ENCODE data around the gene YIPF2. TPM values are rescaled to one million over a fixed set of nuclear protein-coding genes. Genes with fewer than 3 reads are reported as not detected.
"Not testable (repeated sequence)": the region's sequence is repeated elsewhere in the genome, so short reads cannot be mapped to it uniquely, and the experiment has no call there.

The YIPF2 gene
- total RNA-seq, 2 donors from 2014 or later, result 19.5 to 19.8 TPM

DNA sequence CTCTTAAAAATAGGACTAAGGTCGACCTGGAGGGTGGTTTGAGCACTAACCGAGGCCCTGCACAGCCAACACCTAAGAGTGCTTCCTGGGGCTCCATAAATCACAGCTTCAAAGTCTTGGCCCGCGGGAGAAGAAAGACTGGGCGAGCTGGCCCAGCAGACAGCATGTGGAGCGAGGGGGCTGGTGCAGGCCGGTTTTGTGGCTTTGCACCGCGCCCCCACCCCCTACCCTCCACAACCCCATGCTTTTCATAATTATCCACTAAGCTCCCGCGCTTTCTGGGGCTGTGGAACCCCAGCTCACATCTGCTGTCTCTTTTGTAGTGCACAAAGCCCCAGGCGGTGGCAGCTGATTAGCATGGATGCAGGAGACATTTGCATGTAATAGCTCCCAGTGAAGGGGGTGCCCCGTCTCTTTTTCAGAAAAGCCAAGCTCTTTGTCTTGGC is 40.0 kb downstream of the YIPF2 start:
- no peak overlapping the region for H3K4me3 Mint-ChIP-seq
- no peak for DNase-seq
- H3K27ac Mint-ChIP-seq, result peak overlapping the region; percentile 77

DNA sequence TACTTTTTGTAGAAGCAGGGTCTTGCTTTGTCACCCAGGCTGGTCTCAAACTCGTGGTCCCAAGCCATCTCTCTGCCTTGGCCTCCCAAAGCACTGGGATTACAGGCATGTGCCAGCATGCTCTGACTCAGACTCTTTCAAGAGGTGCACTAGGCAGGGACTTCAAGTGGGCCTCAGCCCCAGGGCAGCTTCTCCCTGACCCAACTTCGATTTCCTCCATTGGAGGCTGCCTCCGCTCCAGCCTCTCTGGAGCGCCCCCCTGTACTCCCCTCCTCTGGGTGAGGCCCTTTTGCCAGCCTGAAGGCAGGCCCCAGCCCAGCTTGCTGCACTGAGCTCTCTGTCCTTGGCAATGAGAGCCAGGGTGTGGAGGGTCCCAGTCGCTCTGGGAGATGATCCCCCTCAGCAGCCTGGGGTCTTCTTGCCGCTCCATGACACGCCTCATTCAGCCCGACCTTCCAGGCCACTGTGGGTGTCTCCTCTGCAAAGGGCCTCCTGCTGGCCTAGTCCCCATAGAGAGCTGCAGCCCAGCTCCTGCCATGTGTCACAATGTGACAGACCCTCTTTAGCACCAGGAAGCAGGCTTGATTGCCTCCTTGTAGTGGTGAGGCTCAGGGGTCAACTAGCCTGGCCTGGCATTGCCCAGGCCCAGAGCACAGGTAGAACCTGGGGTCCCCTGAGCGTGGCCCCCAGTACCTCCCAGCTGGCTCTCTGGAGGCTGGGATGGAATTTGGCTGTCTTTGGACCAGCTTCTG is 40.6 kb downstream of the YIPF2 start:
- ATAC-seq (no peak), DNase-seq (no peak)
- no peak overlapping the region for H3K4me3 Mint-ChIP-seq
- H3K9me3 ChIP-seq (ENCODE audit: control insufficient read depth, low read length, poor library complexity, severe bottlenecking), result no peaks in the 10 kb centered on the region
- peaks cover 7% of the 10 kb centered on the region for H3K4me1 Mint-ChIP-seq
- H3K27ac Mint-ChIP-seq, result peak overlapping the region; percentile 77
- no peaks in the 10 kb centered on the region for H3K27me3 Mint-ChIP-seq
- no peaks in the 10 kb centered on the region for H3K36me3 Mint-ChIP-seq (ENCODE audit: low read depth)

More for the DNA sequence above, 40.0 kb downstream of the YIPF2 start:
- H3K27me3 Mint-ChIP-seq, result no peaks in the 10 kb centered on the region
- H3K4me1 Mint-ChIP-seq, result peaks cover 7% of the 10 kb centered on the region
- no peak for ATAC-seq
- H3K36me3 Mint-ChIP-seq (ENCODE audit: low read depth), result no peaks in the 10 kb centered on the region
- no peaks in the 10 kb centered on the region for H3K9me3 ChIP-seq (ENCODE audit: control insufficient read depth, low read length, poor library complexity, severe bottlenecking)

DNA sequence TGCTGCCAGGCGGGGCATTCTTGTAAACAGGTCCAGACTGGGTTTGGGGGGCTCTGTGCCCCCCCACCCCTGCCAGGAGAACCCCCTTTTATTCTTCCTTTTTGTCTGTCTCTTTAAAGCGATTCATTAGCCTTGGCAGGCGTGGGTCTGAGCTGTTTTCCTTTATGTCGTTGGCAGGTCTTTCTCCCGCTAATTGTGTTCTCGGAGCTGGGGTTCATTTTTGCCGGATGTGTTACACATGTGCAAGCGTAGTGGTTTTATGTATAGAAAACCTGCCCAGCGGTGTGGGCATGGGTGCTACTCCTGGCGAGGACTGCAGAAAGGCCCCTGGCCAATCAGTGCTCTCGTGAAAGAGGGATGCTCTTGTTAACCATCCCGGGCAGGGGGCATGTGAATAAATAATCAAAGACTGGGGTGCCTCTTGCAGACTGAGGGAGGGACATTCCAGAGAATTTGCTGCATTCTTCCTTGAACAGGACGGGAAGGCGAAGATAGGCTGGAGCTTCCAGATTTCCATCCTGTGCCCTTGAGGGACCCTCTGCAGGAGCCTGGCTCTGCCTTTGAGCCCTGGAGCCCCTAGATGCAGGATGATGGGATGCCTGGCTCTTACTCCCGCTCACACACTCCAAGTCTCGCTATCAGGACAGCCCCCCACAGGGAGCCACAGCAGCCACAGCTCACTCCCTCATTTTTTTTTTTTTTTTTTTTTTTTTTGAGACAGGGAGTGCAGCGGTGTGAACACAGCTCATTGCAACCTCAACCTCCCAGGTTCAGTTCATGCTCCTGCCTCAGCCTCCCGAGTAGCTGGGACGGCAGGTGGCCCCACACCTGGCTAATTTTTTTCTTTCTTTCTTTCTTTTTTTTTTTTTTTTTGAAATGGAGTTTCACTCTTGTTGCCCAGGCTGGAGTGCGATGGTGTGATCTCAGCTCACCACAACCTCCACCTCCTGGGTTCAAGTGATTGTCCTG is 43.0 kb downstream of the YIPF2 start:
- Mint-ChIP-seq H3K36me3 (ENCODE audit: low read depth) (no peaks in the 10 kb centered on the region), H3K4me1 (peaks cover 9% of the 10 kb centered on the region), H3K4me3 (no peak overlapping the region), H3K27me3 (no peaks in the 10 kb centered on the region), H3K27ac (no peak overlapping the region)
- H3K9me3 ChIP-seq (ENCODE audit: control insufficient read depth, low read length, poor library complexity, severe bottlenecking), result no peaks in the 10 kb centered on the region
- ATAC-seq (no peak), DNase-seq (no peak)

DNA sequence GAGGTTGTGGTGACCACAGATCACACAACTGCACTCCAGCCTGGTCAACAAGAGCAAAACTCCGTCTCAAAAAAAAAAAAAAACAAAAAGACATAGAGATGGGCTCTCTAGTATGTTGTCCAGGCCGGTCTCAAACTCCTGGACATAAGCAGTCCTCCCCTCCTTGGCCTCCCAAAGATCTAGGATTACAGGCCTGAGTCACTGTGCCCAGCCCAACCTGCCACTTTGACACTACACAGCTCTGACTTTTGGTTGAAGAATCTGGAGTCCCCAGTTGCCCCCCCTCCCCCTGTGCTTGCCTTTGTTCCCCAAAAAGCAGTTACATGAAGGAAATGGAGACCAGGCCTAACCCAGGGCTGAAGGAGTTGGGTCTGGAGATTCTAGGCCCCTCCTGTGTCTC is 44.2 kb downstream of the YIPF2 start:
- DNase-seq, result no peak
- Mint-ChIP-seq H3K27ac (no peak overlapping the region), H3K27me3 (no peaks in the 10 kb centered on the region), H3K4me1 (peaks cover 12% of the 10 kb centered on the region), H3K36me3 (ENCODE audit: low read depth) (no peaks in the 10 kb centered on the region), H3K4me3 (no peak overlapping the region)
- no peak for ATAC-seq
- no peaks in the 10 kb centered on the region for H3K9me3 ChIP-seq (ENCODE audit: control insufficient read depth, low read length, poor library complexity, severe bottlenecking)

DNA sequence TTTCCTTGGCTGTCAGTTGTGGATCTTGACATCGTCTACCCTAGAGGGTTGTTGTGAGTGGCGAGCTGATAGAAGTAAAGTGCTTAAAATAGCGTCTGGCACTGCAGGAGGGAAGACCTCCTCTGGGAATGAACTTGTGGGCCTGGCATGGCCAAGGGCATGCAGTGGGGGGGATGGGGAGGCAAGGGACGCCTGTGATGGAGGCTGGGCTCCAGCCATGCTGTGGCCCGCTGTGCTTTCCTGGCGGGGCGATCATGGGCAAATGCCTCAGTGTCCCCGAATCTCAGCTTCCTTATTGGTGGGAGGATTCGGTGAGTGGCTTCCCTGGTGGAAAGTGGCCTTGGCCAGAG is 46.4 kb downstream of the YIPF2 start:
- ATAC-seq (no peak), DNase-seq (no peak)
- Mint-ChIP-seq H3K4me1 (peaks cover 11% of the 10 kb centered on the region), H3K36me3 (ENCODE audit: low read depth) (no peaks in the 10 kb centered on the region), H3K27me3 (no peaks in the 10 kb centered on the region), H3K27ac (no peak overlapping the region), H3K4me3 (no peak overlapping the region)
- no peaks in the 10 kb centered on the region for H3K9me3 ChIP-seq (ENCODE audit: control insufficient read depth, low read length, poor library complexity, severe bottlenecking)

DNA sequence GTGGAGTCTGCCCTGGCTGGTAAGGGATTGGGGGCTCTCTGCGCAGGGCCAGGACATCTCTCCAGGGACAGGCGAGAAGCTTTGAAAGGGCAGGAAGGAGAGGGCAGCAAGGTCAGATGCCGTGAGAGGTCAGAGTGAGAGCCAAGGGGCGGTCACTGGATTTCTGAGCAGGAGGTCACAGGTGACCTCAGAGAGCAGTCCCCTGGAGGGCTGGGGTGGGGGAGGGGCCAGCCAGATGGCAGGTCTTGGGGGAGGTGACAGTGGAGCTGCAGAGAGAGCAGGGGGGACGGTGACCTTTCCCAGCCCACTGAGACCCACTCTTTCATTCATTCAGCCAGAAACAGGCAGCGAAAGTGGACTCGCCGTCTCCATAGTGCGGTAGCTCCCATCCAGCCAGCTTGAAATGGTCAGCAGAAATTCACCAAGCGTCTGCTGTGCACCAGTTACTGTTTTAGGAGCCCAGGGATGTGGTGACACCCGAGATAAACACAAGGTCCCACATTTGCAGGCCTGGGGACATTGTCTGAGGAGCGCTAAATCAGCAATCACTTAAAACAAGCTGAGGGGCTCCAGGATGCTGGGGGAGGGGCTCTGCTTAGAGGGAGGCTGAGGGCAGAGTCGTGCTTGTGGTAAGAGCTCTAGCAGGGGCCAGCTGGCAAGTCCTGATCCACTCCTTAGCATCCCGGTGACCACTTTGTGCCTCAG is 46.9 kb downstream of the YIPF2 start:
- Mint-ChIP-seq H3K4me3 (no peak overlapping the region), H3K4me1 (peaks cover 15% of the 10 kb centered on the region), H3K27me3 (no peaks in the 10 kb centered on the region), H3K27ac (no peak overlapping the region), H3K36me3 (ENCODE audit: low read depth) (no peaks in the 10 kb centered on the region)
- ATAC-seq (no peak), DNase-seq (no peak)
- H3K9me3 ChIP-seq (ENCODE audit: control insufficient read depth, low read length, poor library complexity, severe bottlenecking), result no peaks in the 10 kb centered on the region

DNA sequence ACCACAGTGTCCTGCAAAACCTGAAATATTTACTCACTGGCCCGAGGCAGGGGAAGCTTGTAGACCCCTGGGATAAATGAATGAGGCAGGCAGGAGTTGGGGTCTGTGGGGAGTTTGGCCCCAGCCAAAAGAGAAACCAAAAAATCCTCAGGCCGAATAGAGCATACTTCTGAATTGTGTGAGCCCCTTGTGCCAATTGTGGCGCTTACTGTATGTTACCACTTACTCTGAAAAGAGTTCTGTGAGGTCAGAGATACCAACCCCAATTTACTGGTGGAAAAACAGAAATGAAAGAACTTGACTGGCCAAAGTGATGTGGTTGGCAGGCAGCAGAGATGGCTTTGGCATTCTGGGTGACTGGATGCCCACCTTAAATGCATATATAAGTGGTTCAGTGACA is 50.2 kb downstream of the YIPF2 start:
- no peak for DNase-seq
- Mint-ChIP-seq H3K27ac (peak overlapping the region; percentile 61), H3K4me3 (peak overlapping the region; percentile 62), H3K4me1 (peaks cover 18% of the 10 kb centered on the region), H3K36me3 (ENCODE audit: low read depth) (no peaks in the 10 kb centered on the region), H3K27me3 (no peaks in the 10 kb centered on the region)
- no peak for ATAC-seq
- H3K9me3 ChIP-seq (ENCODE audit: control insufficient read depth, low read length, poor library complexity, severe bottlenecking), result no peaks in the 10 kb centered on the region

DNA sequence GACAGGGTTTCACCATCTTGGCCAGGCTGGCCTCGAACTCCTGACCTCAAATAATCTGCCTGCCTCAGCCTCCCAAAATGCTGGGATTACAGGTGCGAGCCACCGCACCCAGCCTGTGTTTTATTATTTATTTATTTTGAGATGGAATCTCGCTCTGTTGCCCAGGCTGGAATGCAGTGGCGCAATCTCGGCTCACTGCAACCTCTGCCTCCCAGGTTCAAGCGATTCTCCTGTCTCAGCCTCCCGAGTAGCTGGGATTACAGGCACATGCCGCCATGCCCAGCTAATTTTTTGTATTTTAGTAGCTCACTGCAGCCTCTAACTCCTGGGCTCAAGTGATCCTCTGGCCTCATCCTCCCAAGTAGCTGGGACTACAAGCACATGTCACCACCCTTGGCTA is 50.8 kb downstream of the YIPF2 start:
- not testable (repeated sequence) for ATAC-seq; H3K36me3 Mint-ChIP-seq (ENCODE audit: low read depth); H3K9me3 ChIP-seq (ENCODE audit: control insufficient read depth, low read length, poor library complexity, severe bottlenecking); H3K27me3 Mint-ChIP-seq; DNase-seq; H3K4me3 Mint-ChIP-seq
- Mint-ChIP-seq H3K27ac (peak overlapping the region; percentile 61), H3K4me1 (peaks cover 22% of the 10 kb centered on the region)

DNA sequence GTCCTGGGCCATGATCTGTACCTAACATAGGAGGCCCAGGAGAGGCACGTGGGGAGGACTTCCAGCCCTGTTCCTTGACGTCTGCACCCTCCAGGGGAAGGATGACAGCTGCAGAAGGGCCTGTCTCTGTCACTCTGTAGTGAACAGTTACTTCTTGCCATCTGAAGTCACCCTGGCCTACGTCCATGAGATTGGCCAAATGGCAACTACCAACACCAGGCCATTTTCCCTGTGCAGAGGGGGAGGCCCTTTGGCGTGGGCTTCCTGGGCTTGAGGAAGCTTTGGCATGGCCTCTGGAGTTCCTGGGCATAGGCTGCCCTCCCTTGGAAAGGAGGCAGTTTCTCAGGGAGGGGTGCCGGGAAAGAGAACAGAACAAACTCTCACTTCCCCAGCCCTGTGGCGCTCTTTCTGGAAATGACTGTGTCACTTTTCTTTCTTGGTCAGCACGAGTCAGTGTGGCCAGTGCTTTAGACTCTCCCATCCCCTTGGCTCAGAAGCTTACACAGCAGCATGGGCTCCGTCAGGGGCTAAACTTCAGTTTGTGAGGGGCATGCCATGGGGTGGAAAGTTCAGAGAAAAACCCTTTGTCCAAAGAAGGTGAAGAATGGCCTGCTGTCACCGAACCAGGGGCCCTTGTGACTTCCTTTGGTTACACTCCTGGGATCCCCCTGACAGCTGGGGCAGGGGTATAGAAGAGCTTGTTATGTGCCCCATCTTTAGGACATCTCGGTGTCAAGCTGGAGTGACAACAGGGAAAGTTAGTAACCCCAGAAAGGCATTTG is 51.8 kb downstream of the YIPF2 start:
- ATAC-seq (no peak), DNase-seq (no peak)
- Mint-ChIP-seq H3K4me1 (peaks cover 25% of the 10 kb centered on the region), H3K4me3 (no peak overlapping the region), H3K36me3 (ENCODE audit: low read depth) (no peaks in the 10 kb centered on the region), H3K27me3 (no peaks in the 10 kb centered on the region), H3K27ac (no peak overlapping the region)
- H3K9me3 ChIP-seq (ENCODE audit: control insufficient read depth, low read length, poor library complexity, severe bottlenecking), result no peaks in the 10 kb centered on the region

DNA sequence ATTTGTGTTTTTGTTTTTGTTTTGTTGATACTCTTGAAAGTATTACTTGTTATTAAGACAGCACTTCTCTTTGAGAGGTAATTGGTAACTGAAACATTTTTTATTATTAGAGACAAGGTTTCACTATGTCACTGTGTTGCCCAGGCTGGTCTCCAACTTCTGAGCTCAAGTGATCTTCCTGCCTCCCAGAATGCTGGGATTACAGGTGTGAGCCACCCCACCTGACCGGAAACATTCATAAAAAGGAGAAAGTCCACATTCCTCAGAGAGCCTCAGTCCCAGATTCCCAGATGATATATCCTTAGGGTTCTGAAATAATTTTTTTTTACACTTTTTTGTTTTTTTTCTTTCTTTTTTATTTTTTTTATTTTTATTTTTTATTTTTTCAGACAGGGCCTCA is 54.4 kb downstream of the YIPF2 start:
- H3K27me3 Mint-ChIP-seq, result no peaks in the 10 kb centered on the region
- H3K9me3 ChIP-seq (ENCODE audit: control insufficient read depth, low read length, poor library complexity, severe bottlenecking), result no peaks in the 10 kb centered on the region
- ATAC-seq, result no peak
- no peak overlapping the region for H3K4me3 Mint-ChIP-seq
- peaks cover 24% of the 10 kb centered on the region for H3K4me1 Mint-ChIP-seq
- no peak overlapping the region for H3K27ac Mint-ChIP-seq
- H3K36me3 Mint-ChIP-seq (ENCODE audit: low read depth), result no peaks in the 10 kb centered on the region
- DNase-seq, result no peak

DNA sequence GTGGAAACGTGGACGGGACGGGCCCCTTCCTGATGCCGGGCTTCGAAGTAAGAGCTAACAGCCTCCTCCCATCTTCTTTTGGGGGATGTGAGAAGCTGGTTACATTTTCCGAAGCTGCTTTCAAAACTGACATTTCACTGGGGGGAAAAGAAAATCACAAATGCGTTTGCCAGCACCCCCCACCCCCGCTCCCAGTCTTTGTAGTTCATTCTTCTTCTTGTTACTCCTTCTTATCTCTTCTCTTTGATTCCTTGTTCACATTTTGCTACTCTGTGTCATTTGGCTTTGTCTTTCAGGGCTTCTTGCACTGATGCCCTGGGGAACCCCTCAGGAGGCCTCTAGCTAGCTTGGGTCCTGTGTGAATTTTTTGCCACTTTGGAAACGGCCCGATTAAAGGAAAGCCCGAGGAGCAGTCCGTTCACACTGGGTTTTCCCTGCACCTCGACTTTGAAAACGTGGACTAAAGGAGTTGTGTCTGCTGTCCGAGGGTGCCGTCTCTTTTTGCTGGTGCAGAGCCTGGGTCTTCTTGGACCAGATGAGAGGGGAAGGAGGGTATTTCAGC is 55.8 kb downstream of the YIPF2 start:
- no peak for ATAC-seq

More for the DNA sequence above, 55.8 kb downstream of the YIPF2 start:
- Mint-ChIP-seq H3K36me3 (ENCODE audit: low read depth) (no peaks in the 10 kb centered on the region), H3K27me3 (no peaks in the 10 kb centered on the region), H3K4me1 (peaks cover 23% of the 10 kb centered on the region), H3K27ac (peak overlapping the region; percentile 82), H3K4me3 (peak overlapping the region; percentile 92)
- DNase-seq, result no peak
- H3K9me3 ChIP-seq (ENCODE audit: control insufficient read depth, low read length, poor library complexity, severe bottlenecking), result no peaks in the 10 kb centered on the region
